Breast epithelium (tissue), 4 donors: ENCODE measurements around the gene UTP15. TPM values are rescaled to one million over a fixed set of nuclear protein-coding genes. Genes with fewer than 3 reads are reported as not detected.

Source experiments
- DNase-seq, 2 donors: peaks; one replicate each; pipeline ENCODE4 v3.0.0-alpha.2; 2019; ENCODE audit warnings: low spot score in 2 of 2
- H3K27ac ChIP-seq, 2 donors: fragments of 200-600 bp; sonication (generic) in 1 of 2; one replicate each; pipeline ENCODE4 v1.5.1; 2016 to 2019; ENCODE audit warnings: mild to moderate bottlenecking in 1 of 2
- H3K27me3 ChIP-seq, 2 donors: fragments of 200-600 bp; sonication (generic) in 1 of 2; one replicate each; pipeline versions ENCODE4 v1.5.1 to v1.6.0; 2017 to 2019; ENCODE audit warnings: control low read depth in 1 of 2, mild to moderate bottlenecking in 1 of 2
- H3K36me3 ChIP-seq: fragments of 200-600 bp; one replicate; pipeline ENCODE4 v1.5.1; 2019
- H3K4me1 ChIP-seq, 2 donors: fragments of 200-600 bp; sonication (generic); one replicate each; pipeline ENCODE4 v1.5.1; 2016 to 2019; ENCODE audit warnings: control low read depth in 1 of 2
- H3K4me3 ChIP-seq, 3 donors: fragments of 200-600 bp; sonication (generic); 1 replicate in 2 of 3; 2 replicates in 1 of 3; pipeline ENCODE4 v1.5.1; 2016 to 2019; ENCODE audit warnings: mild to moderate bottlenecking in 3 of 3, moderate library complexity in 2 of 3
- H3K9me3 ChIP-seq, 2 donors: fragments of 200-600 bp; sonication (generic) in 1 of 2; one replicate each; pipeline ENCODE4 v1.5.1; 2016 to 2019; ENCODE audit warnings: control low read depth in 1 of 2
- CTCF ChIP-seq, 3 donors: fragments of 450-650 bp; IDR thresholded peaks; one replicate each; pipeline ENCODE4 v1.5.1; 2016 to 2017; ENCODE audit warnings: antibody characterized with exemption in 3 of 3, mild to moderate bottlenecking in 3 of 3, moderate library complexity in 3 of 3
- POLR2A ChIP-seq: fragments of 450-650 bp; IDR thresholded peaks from one replicate; pipeline ENCODE4 v1.6.1; 2016; ENCODE audit warnings: antibody characterized with exemption, mild to moderate bottlenecking, moderate library complexity
- POLR2AphosphoS5 ChIP-seq, 3 donors: sonication (generic); formaldehyde crosslinking; IDR thresholded peaks; one replicate each; pipeline ENCODE4 v1.6.1; 2017; ENCODE audit warnings: antibody characterized with exemption in 3 of 3
- intact Hi-C: fragments of 100-400 bp; cut with DNase I; formaldehyde crosslinking; loops from one replicate; pipeline ENCODE4 v1.15.1; 2023; ENCODE audit warnings: low total_unique reads
- total RNA-seq, 3 donors: library from RNA; depleted of rRNA; stranded (reverse); fragments of >200 nt; gene quantifications; one replicate each; pipeline ENCODE4 v1.1.0, GENCODE V29; 2016

Gene UTP15
- total RNA-seq, 3 donors from 2014 or later = 38.7 to 61.6 (median 39.0) TPM

GRCh38 chr5:73599380-73599779 is 33.8 kb downstream of the UTP15 start:
- intact Hi-C loops = no loop called here
- DNase-seq = no peak
- H3K27me3 ChIP-seq = no peaks in the 10 kb centered on the region
- no peak for TF ChIP-seq CTCF (IDR thresholded peaks at IDR 0.05)
- no peak for TF ChIP-seq POLR2AphosphoS5 (IDR thresholded peaks at IDR 0.05)
- no peak for TF ChIP-seq POLR2A
- H3K4me1 ChIP-seq = no peaks in the 10 kb centered on the region
- no peaks in the 10 kb centered on the region for H3K36me3 ChIP-seq
- no peak overlapping the region for H3K4me3 ChIP-seq
- H3K27ac ChIP-seq = no peak overlapping the region
- peaks cover 0 to 10% of the 10 kb centered on the region in 2 donors for H3K9me3 ChIP-seq

GRCh38 chr5:73603998-73604397 is 38.5 kb downstream of the UTP15 start:
- peaks cover 0 to 6% of the 10 kb centered on the region in 2 donors for H3K4me1 ChIP-seq
- peaks cover 0 to 10% of the 10 kb centered on the region in 2 donors for H3K9me3 ChIP-seq
- intact Hi-C loops = no loop called here
- H3K27ac ChIP-seq = no peak overlapping the region
- H3K27me3 ChIP-seq = no peaks in the 10 kb centered on the region
- no peaks in the 10 kb centered on the region for H3K36me3 ChIP-seq
- H3K4me3 ChIP-seq = no peak overlapping the region
- TF ChIP-seq POLR2A (no peak), CTCF (IDR thresholded peaks at IDR 0.05) (no peak), POLR2AphosphoS5 (IDR thresholded peaks at IDR 0.05) (no peak)
- no peak for DNase-seq

- no peak for TF ChIP-seq POLR2A
- no peak for TF ChIP-seq POLR2AphosphoS5 (IDR thresholded peaks at IDR 0.05)
- no peak for TF ChIP-seq CTCF (IDR thresholded peaks at IDR 0.05)
- H3K4me3 ChIP-seq = no peak overlapping the region
- no peak overlapping the region for H3K27ac ChIP-seq
- peaks cover 0 to 10% of the 10 kb centered on the region in 2 donors for H3K9me3 ChIP-seq
- intact Hi-C loops = no loop called here
- H3K4me1 ChIP-seq = peaks cover 0 to 6% of the 10 kb centered on the region in 2 donors
- no peaks in the 10 kb centered on the region for H3K36me3 ChIP-seq
- no peaks in the 10 kb centered on the region for H3K27me3 ChIP-seq
- no peak for DNase-seq
Observed at GRCh38 chr5:73605223-73606087, 39.9 kb downstream of the UTP15 start.

GRCh38 chr5:73606206-73606753 is 40.7 kb downstream of the UTP15 start:
- DNase-seq = no peak
- intact Hi-C loops = no loop called here

More at GRCh38 chr5:73606206-73606753, 40.7 kb downstream of the UTP15 start:
- peaks cover 0 to 6% of the 10 kb centered on the region in 2 donors for H3K4me1 ChIP-seq
- no peaks in the 10 kb centered on the region for H3K27me3 ChIP-seq
- no peaks in the 10 kb centered on the region for H3K36me3 ChIP-seq
- H3K27ac ChIP-seq = no peak overlapping the region
- TF ChIP-seq POLR2AphosphoS5 (IDR thresholded peaks at IDR 0.05) (no peak), CTCF (IDR thresholded peaks at IDR 0.05) (no peak), POLR2A (no peak)
- peaks cover 0 to 10% of the 10 kb centered on the region in 2 donors for H3K9me3 ChIP-seq
- H3K4me3 ChIP-seq = no peak overlapping the region
